Liver (tissue), 9 donors: Measurements from ENCODE around the gene CNST. TPM values are rescaled to one million over a fixed set of nuclear protein-coding genes. Genes with fewer than 3 reads are reported as not detected.

Experiments used
- DNase-seq: peaks from one replicate; pipeline ENCODE4 v3.0.0-alpha.2; 2017; ENCODE audit warnings: low spot score
- H3K27ac ChIP-seq, 2 donors: one replicate each; pipeline ENCODE4 v1.7.0; 2013; ENCODE audit warnings: inconsistent platforms in 2 of 2, low read length in 2 of 2, control low read depth in 1 of 2, low read depth in 1 of 2, mild to moderate bottlenecking in 1 of 2
- H3K27me3 ChIP-seq, 4 donors: one replicate each; pipeline versions ENCODE4 v1.6.1 to v1.7.0; 2013; ENCODE audit warnings: low read length in 3 of 4, inconsistent platforms in 1 of 4, mild to moderate bottlenecking in 1 of 4, moderate library complexity in 1 of 4; ENCODE audit not compliant: control insufficient read depth in 4 of 4, insufficient read depth in 4 of 4
- H3K36me3 ChIP-seq, 4 donors: one replicate each; pipeline versions ENCODE4 v1.6.1 to v1.7.0; 2013; ENCODE audit warnings: low read length in 3 of 4, mild to moderate bottlenecking in 3 of 4, low read depth in 1 of 4, moderate library complexity in 1 of 4; ENCODE audit not compliant: control insufficient read depth in 4 of 4, insufficient read depth in 3 of 4
- H3K4me1 ChIP-seq, 4 donors: one replicate each; pipeline versions ENCODE4 v1.6.1 to v1.7.0; 2013; ENCODE audit warnings: low read length in 3 of 4, mild to moderate bottlenecking in 3 of 4, moderate library complexity in 1 of 4; ENCODE audit not compliant: control insufficient read depth in 4 of 4, insufficient read depth in 4 of 4
- H3K4me3 ChIP-seq, 3 donors: one replicate each; pipeline versions ENCODE4 v1.6.1 to v1.7.0; 2013; ENCODE audit warnings: low read length in 3 of 3, control low read depth in 1 of 3, low read depth in 1 of 3, mild to moderate bottlenecking in 1 of 3
- H3K9ac ChIP-seq, 2 donors: one replicate each; pipeline ENCODE4 v1.7.0; 2013; ENCODE audit warnings: low read length in 2 of 2, mild to moderate bottlenecking in 2 of 2, moderate library complexity in 2 of 2, control low read depth in 1 of 2, low read depth in 1 of 2
- H3K9me3 ChIP-seq, 4 donors: one replicate each; pipeline versions ENCODE4 v1.6.1 to v1.7.0; 2013; ENCODE audit warnings: low read length in 3 of 4; ENCODE audit not compliant: control insufficient read depth in 4 of 4
- EGR1 ChIP-seq, 2 donors: IDR thresholded peaks; 2 replicates each; pipeline ENCODE4 v1.6.1; 2016 to 2018; ENCODE audit warnings: antibody characterized with exemption in 2 of 2, low read depth in 2 of 2
- FOXA1 ChIP-seq: IDR thresholded peaks from 2 replicates; pipeline ENCODE4 v1.6.1; 2016; ENCODE audit warnings: antibody characterized with exemption
- FOXA2 ChIP-seq: IDR thresholded peaks from 2 replicates; pipeline ENCODE4 v1.6.1; 2016; ENCODE audit warnings: antibody characterized with exemption
- GABPA ChIP-seq, 2 donors: IDR thresholded peaks in 1 of 2; conservative IDR thresholded peaks in 1 of 2; 2 replicates each; pipeline ENCODE4 v1.6.1; 2016; ENCODE audit warnings: antibody characterized with exemption in 2 of 2, mild to moderate bottlenecking in 1 of 2, moderate library complexity in 1 of 2
- HNF4A ChIP-seq, 2 donors: conservative IDR thresholded peaks; 2 replicates each; pipeline ENCODE4 v1.6.1; 2016; ENCODE audit warnings: antibody characterized with exemption in 2 of 2, mild to moderate bottlenecking in 2 of 2
- HNF4G ChIP-seq: IDR thresholded peaks from 2 replicates; pipeline ENCODE4 v1.6.1; 2016; ENCODE audit warnings: antibody characterized with exemption
- JUND ChIP-seq, 2 donors: IDR thresholded peaks; 2 replicates each; pipeline ENCODE4 v1.6.1; 2016; ENCODE audit warnings: antibody characterized with exemption in 2 of 2
- NR2F2 ChIP-seq: IDR thresholded peaks from 2 replicates; pipeline ENCODE4 v1.6.1; 2016; ENCODE audit warnings: antibody characterized with exemption
- RAD21 ChIP-seq, 2 donors: IDR thresholded peaks; 2 replicates each; pipeline ENCODE4 v1.6.1; 2016; ENCODE audit warnings: antibody characterized with exemption in 2 of 2, mild to moderate bottlenecking in 2 of 2
- RXRA ChIP-seq, 2 donors: IDR thresholded peaks; 2 replicates each; pipeline ENCODE4 v1.6.1; 2017 to 2018; ENCODE audit warnings: antibody characterized with exemption in 2 of 2, mild to moderate bottlenecking in 1 of 2
- SP1 ChIP-seq: IDR thresholded peaks from 2 replicates; pipeline ENCODE4 v1.6.1; 2018; ENCODE audit warnings: antibody characterized with exemption, mild to moderate bottlenecking
- TAF1 ChIP-seq: conservative IDR thresholded peaks from 2 replicates; pipeline ENCODE4 v1.6.1; 2016; ENCODE audit warnings: antibody characterized with exemption, mild to moderate bottlenecking
- YY1 ChIP-seq: IDR thresholded peaks from 2 replicates; pipeline ENCODE4 v1.6.1; 2016; ENCODE audit warnings: antibody characterized with exemption, mild to moderate bottlenecking
- WGBS: extraction: QIAGEN DNeasy Blood & Tissue Kit; methylation state at CpG from one replicate; pipeline ENCODE4 v1.1.7; 2013; 5-methylcytosine and 5-hydroxymethylcytosine counted together
- polyA plus RNA-seq, 2 donors: library from polyadenylated mRNA; stranded (reverse) in 1 of 2; unstranded in 1 of 2; fragments of 200-250 nt in 1 of 2; fragments of >200 nt in 1 of 2; fragmentation: Nextera tagmentation in 1 of 2; extraction: Ambion mirVana in 1 of 2; gene quantifications; one replicate each; pipeline versions ENCODE4 v1.2.1 to v1.2.3, GENCODE V29; 2013 to 2015
- total RNA-seq, 2 donors: library from RNA; depleted of rRNA; stranded (reverse); fragments of >200 nt; gene quantifications; one replicate each; pipeline ENCODE4 v1.2.3, GENCODE V29; 2014
- TF ChIP-seq, protein P1 (sequence below): IDR thresholded peaks from 2 replicates; pipeline ENCODE4 v1.6.1; 2016; ENCODE audit warnings: antibody characterized with exemption
- TF ChIP-seq, protein P2 (sequence below): IDR thresholded peaks from 2 replicates; pipeline ENCODE4 v1.6.1; 2016; ENCODE audit warnings: antibody characterized with exemption
- TF ChIP-seq, protein P3 (sequence below): fragments of 150-350 bp; IDR thresholded peaks from 2 replicates; pipeline ENCODE4 v1.5.1; 2017; ENCODE audit warnings: improper control_type of control experiment, low read depth, low read length; ENCODE audit not compliant: missing input control
- TF ChIP-seq, protein P4 (sequence below): IDR thresholded peaks from 2 replicates; pipeline ENCODE4 v1.6.1; 2016; ENCODE audit warnings: antibody characterized with exemption
- TF ChIP-seq, protein P5 (sequence below): IDR thresholded peaks from 2 replicates; pipeline ENCODE4 v1.6.1; 2016; ENCODE audit warnings: antibody characterized with exemption, mild to moderate bottlenecking
- donor health status: healthy.
- donor health status: healthy.
- donor health status: healthy.
- donor health status: healthy.
- donor health status: healthy.

Gene CNST
- total and polyA plus RNA-seq, 4 donors = 6.1 to 36.3 (median 12.1) TPM

DNA sequence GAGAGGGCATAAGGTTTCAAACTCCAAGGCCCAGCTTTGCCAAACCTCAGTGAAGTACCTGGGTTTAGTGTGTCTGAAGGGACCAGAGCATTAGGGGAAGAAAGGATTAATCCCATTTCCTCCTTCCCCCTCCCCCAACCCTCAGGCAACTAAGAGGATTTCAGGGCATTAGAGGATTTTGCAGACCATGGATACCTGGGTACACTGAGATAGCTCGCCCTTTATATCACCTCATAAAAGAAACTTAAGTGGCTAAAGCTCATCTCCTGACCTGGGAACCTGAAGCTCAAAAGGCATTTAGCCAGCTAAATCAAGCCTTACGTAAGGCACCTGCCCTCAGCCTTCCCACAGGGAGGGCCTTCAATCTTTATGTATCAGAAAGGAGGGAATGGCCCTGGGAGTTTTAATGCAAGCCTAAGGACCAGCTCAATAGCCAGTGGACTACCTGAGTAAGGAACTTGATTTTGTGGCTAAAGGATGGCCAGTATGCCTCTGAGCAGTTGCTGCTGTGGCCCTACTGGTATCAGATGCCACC lies 32.8 kb upstream of the CNST start (continued):
- TF ChIP-seq JUND (IDR thresholded peaks at IDR 0.05) (no peak), NR2F2 (no peak), RAD21 (IDR thresholded peaks at IDR 0.05) (no peak)

DNA sequence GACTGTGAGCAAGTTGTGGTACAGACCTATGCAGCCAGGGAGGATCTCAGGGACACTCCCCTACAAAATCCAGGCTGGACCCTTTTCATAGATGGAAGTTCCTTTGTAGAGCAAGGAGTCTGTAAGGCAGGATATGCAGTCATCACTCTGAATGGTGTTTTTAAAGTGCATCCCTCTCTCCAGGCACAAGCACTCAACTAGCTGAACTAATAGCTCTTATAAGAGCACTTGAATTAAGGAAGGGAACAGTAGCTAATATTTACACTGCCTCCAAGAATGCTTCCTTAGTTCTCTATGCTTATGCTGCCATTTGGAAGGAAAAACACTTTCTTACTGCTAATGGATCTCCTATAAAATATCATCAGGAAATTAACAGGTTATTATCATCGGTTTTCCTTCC lies 32.1 kb upstream of the CNST start:
- H3K9me3 ChIP-seq = peaks cover 0 to 16% (median 6%) of the 10 kb centered on the region in 4 donors
- no peaks in the 10 kb centered on the region for H3K4me1 ChIP-seq
- no peak overlapping the region for H3K4me3 ChIP-seq
- WGBS = 82% methylated on average over 1 of the region's 1 CpG
- H3K36me3 ChIP-seq = peaks cover 0 to 6% (median 3%) of the 10 kb centered on the region in 4 donors
- no peak for TF ChIP-seq EGR1 (IDR thresholded peaks at IDR 0.05; ENCODE audit: low read depth in 2 of 2)
- no peak for TF ChIP-seq SP1
- TF ChIP-seq RXRA (IDR thresholded peaks at IDR 0.05) = no peak
- no peak for TF ChIP-seq GABPA (IDR thresholded peaks at IDR 0.05 in 1 of 2, conservative IDR thresholded peaks at IDR 0.05 in 1 of 2)
- TF ChIP-seq JUND (IDR thresholded peaks at IDR 0.05) = no peak
- no peak for TF ChIP-seq NR2F2
- no peak for TF ChIP-seq HNF4A (conservative IDR thresholded peaks at IDR 0.05)
- TF ChIP-seq, protein P1, sequence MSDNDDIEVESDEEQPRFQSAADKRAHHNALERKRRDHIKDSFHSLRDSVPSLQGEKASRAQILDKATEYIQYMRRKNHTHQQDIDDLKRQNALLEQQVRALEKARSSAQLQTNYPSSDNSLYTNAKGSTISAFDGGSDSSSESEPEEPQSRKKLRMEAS = no peak
- TF ChIP-seq, protein P2, sequence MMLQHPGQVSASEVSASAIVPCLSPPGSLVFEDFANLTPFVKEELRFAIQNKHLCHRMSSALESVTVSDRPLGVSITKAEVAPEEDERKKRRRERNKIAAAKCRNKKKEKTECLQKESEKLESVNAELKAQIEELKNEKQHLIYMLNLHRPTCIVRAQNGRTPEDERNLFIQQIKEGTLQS = no peak
- TF ChIP-seq TAF1 = no peak
- no peak for TF ChIP-seq RAD21 (IDR thresholded peaks at IDR 0.05)
- no peaks in the 10 kb centered on the region for H3K27me3 ChIP-seq
- no peak overlapping the region for H3K27ac ChIP-seq
- H3K9ac ChIP-seq = no peak overlapping the region
- DNase-seq = no peak

DNA sequence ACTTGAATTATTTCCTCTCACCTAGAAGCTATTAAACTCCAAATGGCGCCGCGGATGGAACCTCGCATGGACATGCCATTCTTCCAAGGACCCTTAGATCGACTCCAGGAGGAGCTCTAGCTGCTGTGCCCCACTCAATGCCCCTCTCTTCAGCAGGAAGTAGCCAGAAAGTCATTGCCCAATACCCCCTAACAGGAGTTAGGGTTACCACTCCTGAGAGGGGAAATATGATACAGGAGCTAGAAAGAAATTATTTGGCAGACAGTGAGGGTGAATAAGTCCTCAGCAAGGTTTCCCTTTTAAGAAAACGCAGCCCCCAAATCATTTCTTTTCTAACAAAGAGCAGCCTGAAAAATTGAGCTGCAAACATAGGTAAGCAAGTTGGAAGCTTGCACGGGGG lies 28.8 kb upstream of the CNST start:
- Histone ChIP-seq H3K27ac (no peak overlapping the region), H3K9me3 (peaks cover 0 to 2% (median 0%) of the 10 kb centered on the region in 4 donors), H3K4me1 (no peaks in the 10 kb centered on the region), H3K4me3 (no peak overlapping the region), H3K9ac (no peak overlapping the region), H3K36me3 (peaks cover 11 to 26% (median 17%) of the 10 kb centered on the region in 4 donors), H3K27me3 (no peaks in the 10 kb centered on the region)
- TF ChIP-seq, protein P1 = no peak
- TF ChIP-seq, protein P3, sequence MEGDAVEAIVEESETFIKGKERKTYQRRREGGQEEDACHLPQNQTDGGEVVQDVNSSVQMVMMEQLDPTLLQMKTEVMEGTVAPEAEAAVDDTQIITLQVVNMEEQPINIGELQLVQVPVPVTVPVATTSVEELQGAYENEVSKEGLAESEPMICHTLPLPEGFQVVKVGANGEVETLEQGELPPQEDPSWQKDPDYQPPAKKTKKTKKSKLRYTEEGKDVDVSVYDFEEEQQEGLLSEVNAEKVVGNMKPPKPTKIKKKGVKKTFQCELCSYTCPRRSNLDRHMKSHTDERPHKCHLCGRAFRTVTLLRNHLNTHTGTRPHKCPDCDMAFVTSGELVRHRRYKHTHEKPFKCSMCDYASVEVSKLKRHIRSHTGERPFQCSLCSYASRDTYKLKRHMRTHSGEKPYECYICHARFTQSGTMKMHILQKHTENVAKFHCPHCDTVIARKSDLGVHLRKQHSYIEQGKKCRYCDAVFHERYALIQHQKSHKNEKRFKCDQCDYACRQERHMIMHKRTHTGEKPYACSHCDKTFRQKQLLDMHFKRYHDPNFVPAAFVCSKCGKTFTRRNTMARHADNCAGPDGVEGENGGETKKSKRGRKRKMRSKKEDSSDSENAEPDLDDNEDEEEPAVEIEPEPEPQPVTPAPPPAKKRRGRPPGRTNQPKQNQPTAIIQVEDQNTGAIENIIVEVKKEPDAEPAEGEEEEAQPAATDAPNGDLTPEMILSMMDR = no peak
- TF ChIP-seq, protein P4, sequence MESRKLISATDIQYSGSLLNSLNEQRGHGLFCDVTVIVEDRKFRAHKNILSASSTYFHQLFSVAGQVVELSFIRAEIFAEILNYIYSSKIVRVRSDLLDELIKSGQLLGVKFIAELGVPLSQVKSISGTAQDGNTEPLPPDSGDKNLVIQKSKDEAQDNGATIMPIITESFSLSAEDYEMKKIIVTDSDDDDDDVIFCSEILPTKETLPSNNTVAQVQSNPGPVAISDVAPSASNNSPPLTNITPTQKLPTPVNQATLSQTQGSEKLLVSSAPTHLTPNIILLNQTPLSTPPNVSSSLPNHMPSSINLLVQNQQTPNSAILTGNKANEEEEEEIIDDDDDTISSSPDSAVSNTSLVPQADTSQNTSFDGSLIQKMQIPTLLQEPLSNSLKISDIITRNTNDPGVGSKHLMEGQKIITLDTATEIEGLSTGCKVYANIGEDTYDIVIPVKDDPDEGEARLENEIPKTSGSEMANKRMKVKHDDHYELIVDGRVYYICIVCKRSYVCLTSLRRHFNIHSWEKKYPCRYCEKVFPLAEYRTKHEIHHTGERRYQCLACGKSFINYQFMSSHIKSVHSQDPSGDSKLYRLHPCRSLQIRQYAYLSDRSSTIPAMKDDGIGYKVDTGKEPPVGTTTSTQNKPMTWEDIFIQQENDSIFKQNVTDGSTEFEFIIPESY = no peak
- TF ChIP-seq EGR1 (IDR thresholded peaks at IDR 0.05; ENCODE audit: low read depth in 2 of 2) = no peak
- TF ChIP-seq TAF1 = no peak
- no peak for TF ChIP-seq RAD21 (IDR thresholded peaks at IDR 0.05)
- TF ChIP-seq, protein P2 = no peak
- no peak for TF ChIP-seq GABPA (IDR thresholded peaks at IDR 0.05 in 1 of 2, conservative IDR thresholded peaks at IDR 0.05 in 1 of 2)
- TF ChIP-seq SP1 = no peak
- TF ChIP-seq FOXA2 = no peak
- TF ChIP-seq FOXA1 = no peak
- TF ChIP-seq JUND (IDR thresholded peaks at IDR 0.05) = no peak
- no peak for TF ChIP-seq HNF4G
- TF ChIP-seq, protein P5, sequence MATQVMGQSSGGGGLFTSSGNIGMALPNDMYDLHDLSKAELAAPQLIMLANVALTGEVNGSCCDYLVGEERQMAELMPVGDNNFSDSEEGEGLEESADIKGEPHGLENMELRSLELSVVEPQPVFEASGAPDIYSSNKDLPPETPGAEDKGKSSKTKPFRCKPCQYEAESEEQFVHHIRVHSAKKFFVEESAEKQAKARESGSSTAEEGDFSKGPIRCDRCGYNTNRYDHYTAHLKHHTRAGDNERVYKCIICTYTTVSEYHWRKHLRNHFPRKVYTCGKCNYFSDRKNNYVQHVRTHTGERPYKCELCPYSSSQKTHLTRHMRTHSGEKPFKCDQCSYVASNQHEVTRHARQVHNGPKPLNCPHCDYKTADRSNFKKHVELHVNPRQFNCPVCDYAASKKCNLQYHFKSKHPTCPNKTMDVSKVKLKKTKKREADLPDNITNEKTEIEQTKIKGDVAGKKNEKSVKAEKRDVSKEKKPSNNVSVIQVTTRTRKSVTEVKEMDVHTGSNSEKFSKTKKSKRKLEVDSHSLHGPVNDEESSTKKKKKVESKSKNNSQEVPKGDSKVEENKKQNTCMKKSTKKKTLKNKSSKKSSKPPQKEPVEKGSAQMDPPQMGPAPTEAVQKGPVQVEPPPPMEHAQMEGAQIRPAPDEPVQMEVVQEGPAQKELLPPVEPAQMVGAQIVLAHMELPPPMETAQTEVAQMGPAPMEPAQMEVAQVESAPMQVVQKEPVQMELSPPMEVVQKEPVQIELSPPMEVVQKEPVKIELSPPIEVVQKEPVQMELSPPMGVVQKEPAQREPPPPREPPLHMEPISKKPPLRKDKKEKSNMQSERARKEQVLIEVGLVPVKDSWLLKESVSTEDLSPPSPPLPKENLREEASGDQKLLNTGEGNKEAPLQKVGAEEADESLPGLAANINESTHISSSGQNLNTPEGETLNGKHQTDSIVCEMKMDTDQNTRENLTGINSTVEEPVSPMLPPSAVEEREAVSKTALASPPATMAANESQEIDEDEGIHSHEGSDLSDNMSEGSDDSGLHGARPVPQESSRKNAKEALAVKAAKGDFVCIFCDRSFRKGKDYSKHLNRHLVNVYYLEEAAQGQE = no peak
- TF ChIP-seq HNF4A (conservative IDR thresholded peaks at IDR 0.05) = no peak
- no peak for TF ChIP-seq YY1
- no peak for TF ChIP-seq RXRA (IDR thresholded peaks at IDR 0.05)
- 82% methylated on average over 7 of the region's 7 CpGs for whole genome bisulfite sequencing
- no peak for DNase-seq
